ENCODE data around the gene ANKRD7. TPM values are rescaled to one million over a fixed set of nuclear protein-coding genes. Genes with fewer than 3 reads are reported as not detected.

Gene ANKRD7
- total and polyA plus RNA-seq, 11 donors = 0.23 to 1.3 (median 0.43) TPM; not detected in 4

- no peak overlapping the region for H3K27ac ChIP-seq
- no peaks in the 10 kb centered on the region for H3K36me3 ChIP-seq
- no peaks in the 10 kb centered on the region for H3K4me1 ChIP-seq
- WGBS, 4 donors = 76 to 88% (median 83%) methylated on average over 4 of the region's 4 CpGs
- TF ChIP-seq CTCF (IDR thresholded peaks at IDR 0.05) (no peak), POLR2A (IDR thresholded peaks at IDR 0.05) (no peak)
- H3K9me3 ChIP-seq = peaks cover 0 to 5% (median 0%) of the 10 kb centered on the region in 12 donors
- ATAC-seq (no peak), DNase-seq (no peak)
- H3K27me3 ChIP-seq = no peaks in the 10 kb centered on the region
- intact Hi-C loops (cut with DNase I) = no loop called here
- H3K4me3 ChIP-seq = no peak overlapping the region
Measured at GRCh38 chr7:118250860-118251494, 26.5 kb downstream of the ANKRD7 start.

GRCh38 chr7:118252087-118252486 is 27.6 kb downstream of the ANKRD7 start:
- H3K4me1 ChIP-seq = no peaks in the 10 kb centered on the region
- H3K4me3 ChIP-seq = no peak overlapping the region
- H3K27ac ChIP-seq = no peak overlapping the region
- no peaks in the 10 kb centered on the region for H3K27me3 ChIP-seq
- ATAC-seq (no peak), DNase-seq (no peak)
- H3K9me3 ChIP-seq = peaks cover 0 to 5% (median 0%) of the 10 kb centered on the region in 12 donors
- TF ChIP-seq POLR2A (IDR thresholded peaks at IDR 0.05) (no peak), CTCF (IDR thresholded peaks at IDR 0.05) (no peak)
- intact Hi-C loops (cut with DNase I) = no loop called here
- H3K36me3 ChIP-seq = no peaks in the 10 kb centered on the region
- WGBS, 4 donors = 88 to 92% (median 90%) methylated on average over 1 of the region's 1 CpG

- no peaks in the 10 kb centered on the region for H3K36me3 ChIP-seq
- no peak overlapping the region for H3K27ac ChIP-seq
- ATAC-seq = no peak
- WGBS, 4 donors = 90 to 93% (median 92%) methylated on average over 2 of the region's 2 CpGs
- DNase-seq = no peak
- H3K27me3 ChIP-seq = no peaks in the 10 kb centered on the region
- no peak overlapping the region for H3K4me3 ChIP-seq
- TF ChIP-seq CTCF (IDR thresholded peaks at IDR 0.05) (peak in 3 of 12 donors; percentile 7 to 10 (median 10)), POLR2A (IDR thresholded peaks at IDR 0.05) (no peak)
- H3K9me3 ChIP-seq = no peaks in the 10 kb centered on the region
- intact Hi-C loops (cut with DNase I) = no loop called here
- no peaks in the 10 kb centered on the region for H3K4me1 ChIP-seq
Measured at GRCh38 chr7:118259115-118259514, 34.6 kb downstream of the ANKRD7 start.

- intact Hi-C loops (cut with DNase I) = no loop called here
- Histone ChIP-seq H3K36me3 (no peaks in the 10 kb centered on the region), H3K4me3 (no peak overlapping the region), H3K27me3 (no peaks in the 10 kb centered on the region), H3K4me1 (no peaks in the 10 kb centered on the region), H3K9me3 (peaks cover 0 to 4% (median 0%) of the 10 kb centered on the region in 12 donors), H3K27ac (no peak overlapping the region)
- DNase-seq (no peak), ATAC-seq (no peak)
- no peak for TF ChIP-seq POLR2A (IDR thresholded peaks at IDR 0.05)
Measured at GRCh38 chr7:118264836-118265235, 40.3 kb downstream of the ANKRD7 start.
